ENCODE measurements around the gene ZNF613. TPM values are rescaled to one million over a fixed set of nuclear protein-coding genes. Genes with fewer than 3 reads are reported as not detected.
"Not testable (repeated sequence)": the region's sequence is repeated elsewhere in the genome, so short reads cannot be mapped to it uniquely, and the experiment has no call there.

Gene ZNF613
- 1 to 10 TPM; 4.2 to 8.5 (median 6.8) TPM for total RNA-seq

DNA sequence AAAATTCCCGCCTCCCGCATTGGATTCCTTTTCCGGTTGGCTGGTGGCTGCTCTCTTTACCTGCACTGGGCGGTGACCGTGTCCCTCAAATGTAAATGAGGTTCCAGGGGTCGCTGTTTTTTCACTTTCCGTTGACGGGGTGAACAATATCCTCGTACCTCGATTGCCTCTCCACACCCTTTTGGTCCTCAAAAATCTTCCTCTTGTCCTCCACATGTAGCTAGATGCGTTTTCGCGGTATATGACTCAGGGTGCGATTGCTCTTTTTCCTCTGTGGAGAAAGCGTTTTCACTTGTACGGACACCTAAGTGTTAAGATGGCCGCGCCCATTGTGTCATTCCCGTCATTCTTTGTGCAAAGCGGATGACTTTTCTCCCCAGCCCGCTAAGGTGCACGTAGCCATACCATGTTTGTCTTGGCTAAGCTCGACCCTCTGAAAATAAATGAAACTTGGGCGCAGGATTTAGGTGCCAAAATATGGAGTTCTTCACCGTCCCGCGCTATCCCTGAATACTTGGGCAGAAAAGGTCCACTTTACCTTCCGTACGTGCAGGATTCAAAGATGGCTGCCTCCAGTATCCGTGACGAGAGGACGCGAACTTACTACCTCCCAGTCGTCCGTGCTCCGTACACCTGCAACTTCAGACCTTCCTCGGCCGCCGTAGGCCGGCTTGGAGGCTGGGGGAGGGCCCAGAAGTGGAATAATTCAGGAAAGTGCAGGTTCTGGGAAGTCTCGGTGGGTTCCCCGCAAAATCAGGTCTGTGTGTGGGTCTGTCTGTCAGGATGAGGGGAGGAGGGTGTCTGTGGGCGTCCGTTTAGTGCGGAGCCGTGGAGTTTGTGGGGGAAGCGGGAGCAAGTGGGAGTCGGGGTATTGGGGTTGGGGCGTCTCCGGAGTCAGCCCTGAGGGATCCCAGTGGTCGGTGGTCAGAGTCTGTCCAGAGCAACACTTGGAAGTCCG is at the start of gene ZNF613:
TSS of gene ZNF613 (plus strand) at position 689 of the 958 bp plus-strand sequence. CDS start 8,749 bp downstream, outside the sequence.
- ATAC-seq (replicated peaks in 6 of 8) = peak; percentile 88 to 95 (median 90)
- in situ Hi-C loops (cut with MboI; ENCODE audit: low pct_unique_long_range_greater_than_20kb in 2 of 9, low sequenced_read_pairs in 9 of 9, unreplicated experiment in 9 of 9) = no loop called here
- 0 to 3% (median 0%) methylated on average over 1 to 29 of the region's 52 CpGs; no CpG with 5 or more reads in 1 of the 10 experiments for WGBS, 10 experiments
- peak within 1 kb of the TSS; percentile 89 to 97 for H3K27ac ChIP-seq
- H3K4me3 ChIP-seq = peak within 1 kb of the TSS; percentile 68 to 96 (median 77)
- peaks cover 3 to 6% of the 10 kb centered on the region in 2 donors for H3K4me1 ChIP-seq (replicated peaks in 1 of 2)

GRCh38 chr19:51882518-51882917 is 44.8 kb upstream of the ZNF613 start:
- no peaks in the 10 kb centered on the region for H3K4me1 ChIP-seq (replicated peaks in 1 of 2)
- ATAC-seq (replicated peaks in 6 of 8) = no peak
- no peak overlapping the region for H3K4me3 ChIP-seq
- in situ Hi-C loops (cut with MboI; ENCODE audit: low pct_unique_long_range_greater_than_20kb in 2 of 9, low sequenced_read_pairs in 9 of 9, unreplicated experiment in 9 of 9) = no loop called here
- no peak overlapping the region for H3K27ac ChIP-seq
- 87 to 100% (median 100%) methylated on average over 1 to 3 of the region's 3 CpGs; no CpG with 5 or more reads in 4 of the 10 experiments for WGBS, 10 experiments

GRCh38 chr19:51884713-51885112 is 42.6 kb upstream of the ZNF613 start:
- H3K27ac ChIP-seq = no peak overlapping the region
- no peak overlapping the region for H3K4me3 ChIP-seq
- in situ Hi-C loops (cut with MboI; ENCODE audit: low pct_unique_long_range_greater_than_20kb in 2 of 9, low sequenced_read_pairs in 9 of 9, unreplicated experiment in 9 of 9) = no loop called here
- 71 to 100% (median 98%) methylated on average over 1 to 2 of the region's 2 CpGs for WGBS, 10 experiments
- no peaks in the 10 kb centered on the region for H3K4me1 ChIP-seq (replicated peaks in 1 of 2)
- ATAC-seq (replicated peaks in 6 of 8) = no peak

- ATAC-seq (replicated peaks in 6 of 8) = peak; percentile 95 to 98 (median 97)
- Histone ChIP-seq H3K27ac (peak within 1 kb of the TSS; percentile 21 to 63), H3K4me3 (peak within 1 kb of the TSS; percentile 31 to 65 (median 47)), H3K4me1 (replicated peaks in 1 of 2) (no peaks in the 10 kb centered on the region)
- 0 to 79% (median 9%) methylated on average over 2 to 27 of the region's 56 CpGs for WGBS, 10 experiments
- in situ Hi-C loops (cut with MboI; ENCODE audit: low pct_unique_long_range_greater_than_20kb in 2 of 9, low sequenced_read_pairs in 9 of 9, unreplicated experiment in 9 of 9) = no loop called here
Observed at GRCh38 chr19:51887522-51888498, 39.5 kb upstream of the ZNF613 start, which contains the start of gene ZNF577. ZNF577 (minus strand) TSS chr19:51887951; CDS start chr19:51880382, 7,569 bp downstream.

DNA sequence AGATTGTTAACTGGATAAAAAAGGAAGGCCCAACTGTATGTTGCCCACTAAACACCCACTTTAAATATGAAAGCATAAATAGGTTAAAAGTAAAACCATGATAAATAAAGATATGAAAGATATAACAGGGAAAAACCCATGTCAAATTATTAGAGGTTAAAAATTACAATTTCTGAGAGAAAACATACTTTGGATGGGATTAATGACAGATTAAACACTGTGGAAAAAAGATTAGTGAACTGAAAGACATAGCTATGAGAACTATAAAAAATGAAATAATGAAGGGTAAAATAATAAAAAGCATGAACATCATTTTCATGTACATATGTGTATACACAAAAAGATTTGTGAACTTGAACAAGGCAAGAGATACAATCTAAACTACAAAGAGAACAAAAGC is 37.3 kb upstream of the ZNF613 start:
- ATAC-seq (replicated peaks in 6 of 8) = no peak
- in situ Hi-C loops (cut with MboI; ENCODE audit: low pct_unique_long_range_greater_than_20kb in 2 of 9, low sequenced_read_pairs in 9 of 9, unreplicated experiment in 9 of 9) = no loop called here
- Histone ChIP-seq H3K4me1 (replicated peaks in 1 of 2) (no peaks in the 10 kb centered on the region), H3K27ac (no peak overlapping the region), H3K4me3 (no peak overlapping the region)

GRCh38 chr19:51891193-51891747 is 36.0 kb upstream of the ZNF613 start:
- no peak for ATAC-seq (replicated peaks in 6 of 8)
- 83 to 100% (median 99%) methylated on average over 1 to 8 of the region's 10 CpGs for WGBS, 10 experiments
- H3K4me3 ChIP-seq = no peak overlapping the region
- no peaks in the 10 kb centered on the region for H3K4me1 ChIP-seq (replicated peaks in 1 of 2)
- no peak overlapping the region for H3K27ac ChIP-seq
- in situ Hi-C loops (cut with MboI; ENCODE audit: low pct_unique_long_range_greater_than_20kb in 2 of 9, low sequenced_read_pairs in 9 of 9, unreplicated experiment in 9 of 9) = no loop called here

GRCh38 chr19:51901860-51902259 is 25.4 kb upstream of the ZNF613 start:
- H3K4me3 ChIP-seq = no peak overlapping the region

GRCh38 chr19:51903192-51903591 is 24.1 kb upstream of the ZNF613 start:
- H3K27ac ChIP-seq = no peak overlapping the region
- peaks cover 0 to 5% of the 10 kb centered on the region in 2 donors for H3K4me1 ChIP-seq (replicated peaks in 1 of 2)
- peak overlapping the region in 3 of 5 donors; percentile 46 to 96 (median 80) for H3K4me3 ChIP-seq
- ATAC-seq (replicated peaks in 6 of 8) = no peak
- 72 to 100% (median 98%) methylated on average over 1 to 7 of the region's 8 CpGs; no CpG with 5 or more reads in 3 of the 10 experiments for WGBS, 10 experiments
- in situ Hi-C loops (cut with MboI; ENCODE audit: low pct_unique_long_range_greater_than_20kb in 2 of 9, low sequenced_read_pairs in 9 of 9, unreplicated experiment in 9 of 9) = no loop called here

More at GRCh38 chr19:51901860-51902259, 25.4 kb upstream of the ZNF613 start:
- WGBS, 10 experiments = 72 to 100% (median 93%) methylated on average over 2 to 4 of the region's 4 CpGs; no CpG with 5 or more reads in 1 of the 10 experiments
- Histone ChIP-seq H3K4me1 (replicated peaks in 1 of 2) (peaks cover 0 to 5% of the 10 kb centered on the region in 2 donors), H3K27ac (no peak overlapping the region)
- no peak for ATAC-seq (replicated peaks in 6 of 8)
- in situ Hi-C loops (cut with MboI; ENCODE audit: low pct_unique_long_range_greater_than_20kb in 2 of 9, low sequenced_read_pairs in 9 of 9, unreplicated experiment in 9 of 9) = no loop called here

- peak; percentile 97 to 99 (median 98) for ATAC-seq (replicated peaks in 6 of 8)
- WGBS, 10 experiments = 0 to 20% (median 1%) methylated on average over 3 to 25 of the region's 43 CpGs; no CpG with 5 or more reads in 1 of the 10 experiments
Observed at GRCh38 chr19:51904331-51905165, 22.7 kb upstream of the ZNF613 start, which contains the start of gene ZNF649. ZNF649 (minus strand) TSS chr19:51905017; CDS start chr19:51900107, 4,910 bp downstream.

DNA sequence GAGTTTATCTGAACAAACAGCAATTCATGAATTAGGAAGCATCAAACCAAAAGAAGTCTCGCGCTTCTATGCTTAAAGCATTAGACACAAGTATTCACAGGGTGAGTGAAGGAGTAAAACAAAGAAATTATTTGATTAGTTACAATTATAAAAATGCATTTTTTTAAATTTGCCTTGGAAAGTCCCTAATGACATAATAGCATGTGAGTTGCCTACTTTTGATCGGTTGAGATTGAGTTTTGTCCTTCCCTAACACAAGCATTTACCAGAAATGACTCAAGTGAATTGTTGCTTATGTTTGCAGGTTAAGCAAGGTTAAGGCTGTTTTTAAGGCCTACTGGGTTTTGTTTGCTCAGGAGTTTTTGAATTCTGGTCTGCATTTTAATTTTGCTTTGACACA is 22.1 kb upstream of the ZNF613 start:
- in situ Hi-C loops (cut with MboI; ENCODE audit: low pct_unique_long_range_greater_than_20kb in 2 of 9, low sequenced_read_pairs in 9 of 9, unreplicated experiment in 9 of 9) = no loop called here
- peak in 3 of 8 experiments; percentile 2 to 5 (median 4) for ATAC-seq (replicated peaks in 6 of 8)
- H3K4me1 ChIP-seq (replicated peaks in 1 of 2) = peaks cover 0 to 5% of the 10 kb centered on the region in 2 donors
- 0 to 100% (median 76%) methylated on average over 1 to 3 of the region's 3 CpGs; no CpG with 5 or more reads in 3 of the 10 experiments for WGBS, 10 experiments
- peak overlapping the region in 2 of 5 donors; percentile 63 to 80 for H3K4me3 ChIP-seq
- no peak overlapping the region for H3K27ac ChIP-seq

More at GRCh38 chr19:51904331-51905165, 22.7 kb upstream of the ZNF613 start, which contains the start of gene ZNF649:
- peak within 1 kb of the TSS; percentile 46 to 96 (median 80) for H3K4me3 ChIP-seq
- peaks cover 0 to 5% of the 10 kb centered on the region in 2 donors for H3K4me1 ChIP-seq (replicated peaks in 1 of 2)
- peak within 1 kb of the TSS; percentile 68 to 77 for H3K27ac ChIP-seq
- in situ Hi-C loops (cut with MboI; ENCODE audit: low pct_unique_long_range_greater_than_20kb in 2 of 9, low sequenced_read_pairs in 9 of 9, unreplicated experiment in 9 of 9) = no loop called here

DNA sequence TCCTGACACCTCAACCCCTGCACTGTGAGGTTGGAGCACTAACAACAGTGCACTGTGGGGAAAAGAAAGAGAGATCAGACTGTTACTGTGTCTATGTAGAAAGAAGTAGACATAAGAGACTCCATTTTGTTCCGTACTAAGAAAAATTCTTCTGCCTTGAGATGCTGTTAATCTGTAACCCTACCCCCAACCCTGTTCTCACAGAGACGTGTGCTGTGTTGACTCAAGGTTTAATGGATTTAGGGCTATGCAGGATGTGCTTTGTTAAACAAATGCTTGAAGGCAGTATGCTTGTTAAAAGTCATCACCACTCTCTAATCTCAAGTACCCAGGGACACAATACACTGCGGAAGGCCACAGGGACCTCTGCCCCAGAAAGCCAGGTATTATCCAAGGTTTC is 21.6 kb upstream of the ZNF613 start:
- H3K4me3 ChIP-seq; ATAC-seq (replicated peaks in 6 of 8); H3K4me1 ChIP-seq (replicated peaks in 1 of 2); in situ Hi-C loops (cut with MboI; ENCODE audit: low pct_unique_long_range_greater_than_20kb in 2 of 9, low sequenced_read_pairs in 9 of 9, unreplicated experiment in 9 of 9); H3K27ac ChIP-seq: not testable (repeated sequence)
- WGBS, 10 experiments = 80 to 100% methylated on average over 1 of the region's 3 CpGs; no CpG with 5 or more reads in 8 of the 10 experiments
